ENCODE data around the gene TCEAL6.

- TF ChIP-seq EZH2 (IDR thresholded peaks at IDR 0.05) (no peak), POLR2AphosphoS5 (IDR thresholded peaks at IDR 0.05; ENCODE audit: borderline replicate concordance, low read depth, low read length) (no peak)
These were observed 28.9 kb downstream of the TCEAL6 start for GRCh38 chrX:102113367-102113766.

All from SK-N-MC (cell line).